CD8-positive, alpha-beta memory T cell (primary cell): Measurements from ENCODE around the gene SMIM3. TPM values are rescaled to one million over a fixed set of nuclear protein-coding genes. Genes with fewer than 3 reads are reported as not detected.
A peak's percentile ranks its signal among the peaks of the same experiment; 100 is the strongest.

Source experiments
- CTCF ChIA-PET: fragments of 350-600 bp; sonication (Branson Sonifier 250); formaldehyde crosslinking; loops from one replicate; lab custom pipeline; 2021; ENCODE audit warnings: antibody characterized with exemption; lab: Charles Lee
- POLR2A ChIA-PET: fragments of 350-600 bp; sonication (Branson Sonifier 250); formaldehyde crosslinking; loops from one replicate; lab custom pipeline; 2021; ENCODE audit warnings: antibody characterized with exemption; lab: Charles Lee
- DNase-seq, 5 donors: peaks; one replicate each; pipeline versions ENCODE4 v3.0.0 to v3.0.0-alpha.2; 2020 to 2022; ENCODE audit warnings: mixed read lengths in 1 of 5
- H3K27ac ChIP-seq: one replicate; pipeline ENCODE4 v1.7.0; 2013; ENCODE audit warnings: low read depth, mild to moderate bottlenecking, low read length, moderate library complexity
- H3K27me3 ChIP-seq: 2 replicates; pipeline ENCODE4 v1.7.0; 2013; ENCODE audit warnings: low read length, mild to moderate bottlenecking; ENCODE audit not compliant: insufficient read depth, poor library complexity, severe bottlenecking
- H3K36me3 ChIP-seq: 2 replicates; pipeline ENCODE4 v1.7.0; 2013; ENCODE audit warnings: mild to moderate bottlenecking, low read length, moderate library complexity; ENCODE audit not compliant: insufficient read depth
- H3K4me1 ChIP-seq: 2 replicates; pipeline ENCODE4 v1.7.0; 2013; ENCODE audit warnings: mild to moderate bottlenecking, low read length, moderate library complexity; ENCODE audit not compliant: insufficient read depth
- H3K4me3 ChIP-seq: 2 replicates; pipeline ENCODE4 v1.7.0; 2013; ENCODE audit warnings: mild to moderate bottlenecking, low read length
- H3K9me3 ChIP-seq: 2 replicates; pipeline ENCODE4 v1.7.0; 2013; ENCODE audit warnings: mild to moderate bottlenecking, low read length
- H3K27ac Mint-ChIP-seq, 8 donors: one replicate each; pipeline ENCODE4 v1.8.0; 2020 to 2021; ENCODE audit warnings: mixed read lengths in 8 of 8, mild to moderate bottlenecking in 6 of 8, inconsistent platforms in 3 of 8, moderate library complexity in 3 of 8
- H3K27me3 Mint-ChIP-seq, 2 donors: one replicate each; pipeline ENCODE4 v1.8.0; 2020 to 2021; ENCODE audit warnings: mixed read lengths in 2 of 2, mild to moderate bottlenecking in 1 of 2, moderate library complexity in 1 of 2
- H3K36me3 Mint-ChIP-seq, 3 donors: one replicate each; pipeline ENCODE4 v1.8.0; 2020 to 2021; ENCODE audit warnings: mixed read lengths in 3 of 3, inconsistent platforms in 1 of 3, mild to moderate bottlenecking in 1 of 3
- H3K4me1 Mint-ChIP-seq, 3 donors: one replicate each; pipeline ENCODE4 v1.8.0; 2020 to 2021; ENCODE audit warnings: mixed read lengths in 3 of 3, inconsistent platforms in 1 of 3, mild to moderate bottlenecking in 1 of 3
- H3K4me3 Mint-ChIP-seq, 7 donors: one replicate each; pipeline ENCODE4 v1.8.0; 2020 to 2021; ENCODE audit warnings: mixed read lengths in 7 of 7, mild to moderate bottlenecking in 6 of 7, moderate library complexity in 4 of 7, inconsistent platforms in 2 of 7
- H3K9me3 Mint-ChIP-seq, 5 donors: one replicate each; pipeline ENCODE4 v1.8.0; 2020 to 2022; ENCODE audit warnings: mixed read lengths in 5 of 5, mild to moderate bottlenecking in 3 of 5, moderate library complexity in 2 of 5, inconsistent platforms in 1 of 5
- polyA plus RNA-seq: library from polyadenylated mRNA; unstranded; fragments of 300-500 nt; fragmentation: Illumina TruSeq; gene quantifications from one replicate; pipeline ENCODE4 v1.2.3, GENCODE V29; 2021
- total RNA-seq, 2 experiments: library from RNA; stranded (reverse); gene quantifications; one replicate each; pipeline ENCODE4 v1.2.3, GENCODE V29; 2021

The SMIM3 gene
- total and polyA plus RNA-seq, 3 experiments from 2014 or later, result 11.8 to 20.8 (median 12.7) TPM

- H3K27ac Mint-ChIP-seq, result no peak overlapping the region
- peak overlapping the region; percentile 97 for H3K27ac ChIP-seq
- no peak overlapping the region for H3K4me3 Mint-ChIP-seq
- H3K36me3 ChIP-seq, result peaks cover 26% of the 10 kb centered on the region
- H3K4me1 ChIP-seq, result peaks cover 34% of the 10 kb centered on the region
- H3K36me3 Mint-ChIP-seq, result peaks cover 10 to 39% (median 23%) of the 10 kb centered on the region in 3 donors
- H3K9me3 Mint-ChIP-seq, result no peaks in the 10 kb centered on the region
- POLR2A ChIA-PET, result interaction anchor here (0.9 to 2.8 kb wide), 6 partner anchors 17 to 494 kb away, joined by 3 to 29 read pairs (median 11); partner anchors contain the start of genes GM2A, IRGM, RBM22 and SMIM3
- H3K9me3 ChIP-seq, result no peaks in the 10 kb centered on the region
- DNase-seq, result no peak
- H3K27me3 ChIP-seq, result no peaks in the 10 kb centered on the region
- peak overlapping the region; percentile 92 for H3K4me3 ChIP-seq
- H3K27me3 Mint-ChIP-seq, result no peaks in the 10 kb centered on the region
- H3K4me1 Mint-ChIP-seq, result peaks cover 28 to 42% (median 36%) of the 10 kb centered on the region in 3 donors
- CTCF ChIA-PET, result interaction anchor here (0.9 to 6.1 kb wide), 7 partner anchors 20 to 357 kb away, joined by 3 to 41 read pairs (median 5); partner anchors contain the start of genes RBM22 and SMIM3
Measured at GRCh38 chr5:150758203-150758530, 20.4 kb upstream of the SMIM3 start.

- H3K9me3 ChIP-seq, result no peaks in the 10 kb centered on the region
- peak within 1 kb of the TSS; percentile 97 for H3K27ac ChIP-seq
- ChIA-PET CTCF (interaction anchor here (0.7 to 6.1 kb wide), 11 partner anchors 19 to 494 kb away, joined by 3 to 41 read pairs (median 5); partner anchors contain the start of genes GM2A, RBM22 and SMIM3), POLR2A (interaction anchor here (0.6 to 2.8 kb wide), 8 partner anchors 18 to 1012 kb away, joined by 3 to 29 read pairs (median 8); partner anchors contain the start of genes GM2A, IRGM, RBM22 and SMIM3)
- H3K4me1 ChIP-seq, result peaks cover 34% of the 10 kb centered on the region
- H3K4me3 ChIP-seq, result peak within 1 kb of the TSS; percentile 92
- peak within 1 kb of the TSS in 3 of 7 donors; percentile 48 to 72 (median 68) for H3K4me3 Mint-ChIP-seq
- peaks cover 20% of the 10 kb centered on the region for H3K36me3 ChIP-seq
- H3K27me3 ChIP-seq, result no peaks in the 10 kb centered on the region
- DNase-seq, result peak; percentile 91 to 95 (median 94)
- peaks cover 5 to 33% (median 22%) of the 10 kb centered on the region in 3 donors for H3K36me3 Mint-ChIP-seq
- H3K27me3 Mint-ChIP-seq, result peaks cover 0 to 2% of the 10 kb centered on the region in 2 donors
- H3K27ac Mint-ChIP-seq, result peak within 1 kb of the TSS in 2 of 8 donors; percentile 3 to 45
- H3K9me3 Mint-ChIP-seq, result no peaks in the 10 kb centered on the region
- H3K4me1 Mint-ChIP-seq, result peaks cover 22 to 37% (median 31%) of the 10 kb centered on the region in 3 donors
Measured at GRCh38 chr5:150758531-150759333, 19.8 kb upstream of the SMIM3 start, which contains the start of gene DCTN4. TSS of gene DCTN4 (minus strand) at chr5:150759017. CDS start at chr5:150758993, 24 bp downstream.

- POLR2A ChIA-PET, result interaction anchor here (0.6 to 2.8 kb wide), 5 partner anchors 19 to 87 kb away, joined by 4 to 29 read pairs (median 11); partner anchors contain the start of genes IRGM, RBM22 and SMIM3
- H3K4me1 ChIP-seq, result peaks cover 34% of the 10 kb centered on the region
- peaks cover 1 to 28% (median 16%) of the 10 kb centered on the region in 3 donors for H3K36me3 Mint-ChIP-seq
Measured at GRCh38 chr5:150759334-150759583, 19.3 kb upstream of the SMIM3 start.

GRCh38 chr5:150762211-150762610 lies 16.3 kb upstream of the SMIM3 start:
- Mint-ChIP-seq H3K4me3 (no peak overlapping the region), H3K4me1 (peaks cover 0 to 11% (median 6%) of the 10 kb centered on the region in 3 donors), H3K27me3 (peaks cover 0 to 6% of the 10 kb centered on the region in 2 donors), H3K36me3 (peaks cover 0 to 7% (median 4%) of the 10 kb centered on the region in 3 donors), H3K27ac (no peak overlapping the region), H3K9me3 (peaks cover 0 to 5% (median 0%) of the 10 kb centered on the region in 5 donors)
- peaks cover 17% of the 10 kb centered on the region for H3K4me1 ChIP-seq
- ChIA-PET POLR2A (no interaction called here), CTCF (interaction anchor here (6.1 kb wide), 1 partner anchor 16 kb away, joined by 41 read pairs; the partner anchor contains the start of gene SMIM3)
- H3K9me3 ChIP-seq, result no peaks in the 10 kb centered on the region
- no peaks in the 10 kb centered on the region for H3K36me3 ChIP-seq
- H3K27ac ChIP-seq, result no peak overlapping the region
- DNase-seq, result no peak
- H3K27me3 ChIP-seq, result no peaks in the 10 kb centered on the region
- H3K4me3 ChIP-seq, result no peak overlapping the region

More at GRCh38 chr5:150759334-150759583, 19.3 kb upstream of the SMIM3 start:
- H3K27ac ChIP-seq, result peak overlapping the region; percentile 97
- CTCF ChIA-PET, result interaction anchor here (0.7 to 6.1 kb wide), 7 partner anchors 19 to 493 kb away, joined by 3 to 41 read pairs (median 3); partner anchors contain the start of genes GM2A and SMIM3
- H3K4me3 Mint-ChIP-seq, result no peak overlapping the region
- no peak for DNase-seq
- H3K4me3 ChIP-seq, result peak overlapping the region; percentile 92
- H3K9me3 ChIP-seq, result no peaks in the 10 kb centered on the region
- no peaks in the 10 kb centered on the region for H3K9me3 Mint-ChIP-seq
- no peak overlapping the region for H3K27ac Mint-ChIP-seq
- H3K27me3 Mint-ChIP-seq, result peaks cover 0 to 2% of the 10 kb centered on the region in 2 donors
- peaks cover 15% of the 10 kb centered on the region for H3K36me3 ChIP-seq
- peaks cover 17 to 31% (median 26%) of the 10 kb centered on the region in 3 donors for H3K4me1 Mint-ChIP-seq
- no peaks in the 10 kb centered on the region for H3K27me3 ChIP-seq

GRCh38 chr5:150763023-150763769 lies 15.4 kb upstream of the SMIM3 start:
- CTCF ChIA-PET, result interaction anchor here (1.0 to 1.5 kb wide), 4 partner anchors 17 to 313 kb away, joined by 3 to 4 read pairs (median 4); partner anchors contain the start of genes RBM22 and RPS14
- Mint-ChIP-seq H3K9me3 (peaks cover 0 to 5% (median 0%) of the 10 kb centered on the region in 5 donors), H3K4me3 (no peak overlapping the region), H3K27ac (peak overlapping the region in 1 of 8 donors; percentile 13), H3K36me3 (peaks cover 0 to 7% (median 2%) of the 10 kb centered on the region in 3 donors), H3K4me1 (peaks cover 0 to 6% (median 0%) of the 10 kb centered on the region in 3 donors), H3K27me3 (peaks cover 3 to 6% of the 10 kb centered on the region in 2 donors)
- Histone ChIP-seq H3K4me3 (no peak overlapping the region), H3K9me3 (no peaks in the 10 kb centered on the region), H3K36me3 (no peaks in the 10 kb centered on the region), H3K27me3 (no peaks in the 10 kb centered on the region), H3K4me1 (peaks cover 7% of the 10 kb centered on the region), H3K27ac (peak overlapping the region; percentile 38)
- DNase-seq, result no peak
- POLR2A ChIA-PET, result no interaction called here

GRCh38 chr5:150764530-150764929 lies 14.0 kb upstream of the SMIM3 start:
- H3K4me3 ChIP-seq, result no peak overlapping the region
- POLR2A ChIA-PET, result no interaction called here

GRCh38 chr5:150765011-150765798 lies 13.4 kb upstream of the SMIM3 start:
- Mint-ChIP-seq H3K4me3 (peak overlapping the region in 1 of 7 donors; percentile 18), H3K4me1 (no peaks in the 10 kb centered on the region), H3K9me3 (peaks cover 0 to 5% (median 0%) of the 10 kb centered on the region in 5 donors), H3K36me3 (peaks cover 0 to 7% (median 0%) of the 10 kb centered on the region in 3 donors), H3K27ac (peak overlapping the region in 2 of 8 donors; percentile 9 to 47), H3K27me3 (peaks cover 3 to 6% of the 10 kb centered on the region in 2 donors)
- H3K36me3 ChIP-seq, result no peaks in the 10 kb centered on the region
- CTCF ChIA-PET, result interaction anchor here (1.1 to 1.5 kb wide), 2 partner anchors 35 to 65 kb away, joined by 4 to 5 read pairs; partner anchors contain the start of gene RBM22
- POLR2A ChIA-PET, result no interaction called here
- no peaks in the 10 kb centered on the region for H3K9me3 ChIP-seq
- H3K4me3 ChIP-seq, result no peak overlapping the region
- DNase-seq, result no peak
- no peak overlapping the region for H3K27ac ChIP-seq
- H3K4me1 ChIP-seq, result no peaks in the 10 kb centered on the region
- H3K27me3 ChIP-seq, result no peaks in the 10 kb centered on the region

More at GRCh38 chr5:150764530-150764929, 14.0 kb upstream of the SMIM3 start:
- Mint-ChIP-seq H3K4me3 (no peak overlapping the region), H3K36me3 (peaks cover 0 to 7% (median 0%) of the 10 kb centered on the region in 3 donors), H3K9me3 (peaks cover 0 to 5% (median 0%) of the 10 kb centered on the region in 5 donors), H3K27me3 (peaks cover 3 to 6% of the 10 kb centered on the region in 2 donors), H3K27ac (peak overlapping the region in 1 of 8 donors; percentile 9), H3K4me1 (no peaks in the 10 kb centered on the region)
- Histone ChIP-seq H3K27ac (peak overlapping the region; percentile 38), H3K9me3 (no peaks in the 10 kb centered on the region), H3K4me1 (peaks cover 2% of the 10 kb centered on the region), H3K36me3 (no peaks in the 10 kb centered on the region), H3K27me3 (no peaks in the 10 kb centered on the region)
- CTCF ChIA-PET, result interaction anchor here (0.7 to 1.5 kb wide), 4 partner anchors 15 to 64 kb away, joined by 3 to 5 read pairs (median 4); partner anchors contain the start of gene RBM22
- no peak for DNase-seq
